Breast epithelium (tissue), 3 donors: ENCODE measurements around the gene PFN1. TPM values are rescaled to one million over a fixed set of nuclear protein-coding genes. Genes with fewer than 3 reads are reported as not detected.

Source experiments
- total RNA-seq, 3 donors: library from RNA; depleted of rRNA; stranded (reverse); fragments of >200 nt; gene quantifications; one replicate each; pipeline ENCODE4 v1.1.0, GENCODE V29; 2016

PFN1 gene
- total RNA-seq, 3 donors from 2014 or later = 290 to 487 (median 379) TPM

Other genes with a start within 250 kb of the PFN1 start
- gene PELP1, start 244.4 kb downstream of the PFN1 start, total RNA-seq = 10 to 100 TPM; 17.0 to 26.9 (median 21.0) TPM
- 10 to 100 TPM; 25.2 to 67.4 (median 42.3) TPM for gene ARRB2, start 237.9 kb downstream of the PFN1 start, total RNA-seq
- gene MED11, start 217.1 kb downstream of the PFN1 start, total RNA-seq = 10 to 100 TPM; 29.3 to 41.7 (median 30.8) TPM
- gene ZMYND15, start 208.7 kb downstream of the PFN1 start, total RNA-seq = 1 to 10 TPM in 1 of 3 donors, under 1 TPM in 2; 0.96 to 2.3 (median 0.98) TPM
- gene CXCL16, start 208.6 kb downstream of the PFN1 start, total RNA-seq = 10 to 100 TPM; 13.8 to 25.8 (median 18.6) TPM
- gene TM4SF5, start 176.6 kb downstream of the PFN1 start, total RNA-seq = not detected
- gene VMO1, start 162.2 kb downstream of the PFN1 start, total RNA-seq = 1 to 10 TPM in 2 of 3 donors, under 1 TPM in 1; 0.98 to 5.0 (median 2.6) TPM
- gene GLTPD2, start 159.6 kb downstream of the PFN1 start, total RNA-seq = not detected
- 100 to 1,000 TPM; 133 to 183 (median 164) TPM for gene PSMB6, start 152.4 kb downstream of the PFN1 start, total RNA-seq
- gene PLD2, start 141.4 kb downstream of the PFN1 start, total RNA-seq = 10 to 100 TPM; 17.1 to 40.6 (median 30.3) TPM
- 10 to 100 TPM; 25.9 to 58.7 (median 42.0) TPM for gene MINK1, start 115.2 kb downstream of the PFN1 start, total RNA-seq
- gene C17orf107, start 49.0 kb downstream of the PFN1 start, total RNA-seq = 10 to 100 TPM in 1 of 3 donors, 1 to 10 TPM in 1, not detected in 1; 3.9 to 10.5 TPM
- 1 to 10 TPM in 1 of 3 donors, under 1 TPM in 2; 0.16 to 2.0 (median 0.73) TPM for gene CHRNE, start 45.4 kb downstream of the PFN1 start, total RNA-seq
- gene GP1BA, start 16.3 kb downstream of the PFN1 start, total RNA-seq = not detected
- 10 to 100 TPM; 38.8 to 48.5 (median 42.6) TPM for gene SLC25A11, start 8.5 kb downstream of the PFN1 start, total RNA-seq
- 10 to 100 TPM; 38.3 to 49.0 (median 38.7) TPM for gene RNF167, start 8.3 kb downstream of the PFN1 start, total RNA-seq
- gene ENO3, start 2.6 kb upstream of the PFN1 start, total RNA-seq = 1 to 10 TPM; 1.6 to 4.6 (median 3.1) TPM
- 10 to 100 TPM; 42.6 to 57.8 (median 55.2) TPM for gene SPAG7, start 19.3 kb upstream of the PFN1 start, total RNA-seq
- 10 to 100 TPM; 11.0 to 17.7 (median 13.5) TPM for gene CAMTA2, start 39.1 kb upstream of the PFN1 start, total RNA-seq
- gene INCA1, start 49.0 kb upstream of the PFN1 start, total RNA-seq = 1 to 10 TPM in 2 of 3 donors, under 1 TPM in 1; 0.66 to 2.9 (median 1.9) TPM
- gene KIF1C, start 49.4 kb upstream of the PFN1 start, total RNA-seq = 10 to 100 TPM; 37.5 to 88.5 (median 50.5) TPM
- gene SLC52A1, start 86.9 kb upstream of the PFN1 start, total RNA-seq = under 1 TPM; 0.29 to 0.98 (median 0.32) TPM
- gene ZFP3, start 129.9 kb upstream of the PFN1 start, total RNA-seq = 1 to 10 TPM; 3.7 to 8.8 (median 4.9) TPM
- gene ZNF232, start 163.3 kb upstream of the PFN1 start, total RNA-seq = 10 to 100 TPM in 1 of 3 donors, 1 to 10 TPM in 2; 5.1 to 13.8 (median 9.2) TPM
- under 1 TPM; 0.16 to 0.44 (median 0.33) TPM for gene USP6, start 167.5 kb upstream of the PFN1 start, total RNA-seq
- 10 to 100 TPM in 2 of 3 donors, 1 to 10 TPM in 1; 9.4 to 27.7 (median 22.6) TPM for gene ZNF594, start 243.3 kb upstream of the PFN1 start, total RNA-seq